GM12892 (cell line): ENCODE results near the gene SSX7.
"Not testable (repeated sequence)": the region's sequence is repeated elsewhere in the genome, so short reads cannot be mapped to it uniquely, and the experiment has no call there.

Experiments
- POLR2A ChIP-seq: IDR thresholded peaks from 2 replicates; pipeline ENCODE4 v1.6.1; 2011; ENCODE audit warnings: low read depth, low read length, control low read depth
- POLR2AphosphoS5 ChIP-seq: IDR thresholded peaks from 2 replicates; pipeline ENCODE4 v1.6.1; 2011; ENCODE audit warnings: low read depth, low read length, control low read depth
- TAF1 ChIP-seq: IDR thresholded peaks from 2 replicates; pipeline ENCODE4 v1.6.1; 2011; ENCODE audit warnings: low read depth, mild to moderate bottlenecking, control low read depth, low read length, borderline replicate concordance

DNA sequence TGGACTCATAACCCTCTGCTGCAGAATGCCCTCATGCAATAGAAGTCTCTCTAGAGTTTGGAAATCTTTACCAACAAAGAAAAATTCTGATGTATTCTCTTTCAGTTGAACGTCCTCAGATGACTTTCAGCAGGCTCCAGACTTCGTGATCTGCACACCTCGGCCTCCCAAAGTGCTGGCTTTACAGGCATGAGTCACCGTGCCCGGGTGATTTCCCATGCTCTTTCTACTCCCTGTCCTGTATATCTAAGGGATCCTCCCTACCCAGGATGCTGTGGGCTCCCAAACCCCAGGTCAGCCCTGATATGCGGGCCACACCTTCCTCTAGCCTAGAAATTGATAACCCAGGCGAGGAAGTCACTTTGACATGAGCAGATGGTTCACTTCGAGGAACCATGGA, 51.5 kb downstream of the SSX7 start:
- not testable (repeated sequence) for TF ChIP-seq TAF1, POLR2AphosphoS5, POLR2A
